BLaER1 (cell line): ENCODE data around the gene UBTF.

ENCODE experiments used
- H3K27ac ChIP-seq: shearing (Covaris generic); formaldehyde crosslinking; 2 replicates; pipeline ENCODE4 v1.8.1; 2022
- H3K27me3 ChIP-seq: shearing (Covaris generic); formaldehyde crosslinking; 2 replicates; pipeline ENCODE4 v1.8.1; 2022
- H3K36me3 ChIP-seq: shearing (Covaris generic); formaldehyde crosslinking; 2 replicates; pipeline ENCODE4 v1.8.1; 2022
- H3K4me1 ChIP-seq: shearing (Covaris generic); formaldehyde crosslinking; 2 replicates; pipeline ENCODE4 v1.8.1; 2022
- H3K4me2 ChIP-seq: shearing (Covaris generic); formaldehyde crosslinking; 2 replicates; pipeline ENCODE4 v1.8.1; 2022
- H3K4me3 ChIP-seq: shearing (Covaris generic); formaldehyde crosslinking; 2 replicates; pipeline ENCODE4 v1.8.1; 2022
- H3K9ac ChIP-seq: shearing (Covaris generic); formaldehyde crosslinking; 2 replicates; pipeline ENCODE4 v1.8.1; 2022
- H3K9me3 ChIP-seq: shearing (Covaris generic); formaldehyde crosslinking; 2 replicates; pipeline ENCODE4 v1.8.1; 2022
- H4K20me1 ChIP-seq: shearing (Covaris generic); formaldehyde crosslinking; 2 replicates; pipeline ENCODE4 v1.8.1; 2022
- Cebpa-rat ChIP-seq: shearing (Covaris generic); IDR thresholded peaks from 2 replicates; pipeline ENCODE4 v1.8.1; 2022

UBTF gene

GRCh38 chr17:44258811-44259351 lies 39.4 kb upstream of the UBTF start:
- Histone ChIP-seq H3K9ac (no peak overlapping the region), H3K36me3 (no peaks in the 10 kb centered on the region), H3K4me1 (peaks cover 26% of the 10 kb centered on the region), H3K9me3 (no peaks in the 10 kb centered on the region), H3K27ac (no peak overlapping the region), H4K20me1 (no peaks in the 10 kb centered on the region), H3K4me3 (no peak overlapping the region), H3K4me2 (peak overlapping the region; percentile 40), H3K27me3 (no peaks in the 10 kb centered on the region)
- no peak for TF ChIP-seq Cebpa-rat

GRCh38 chr17:44257815-44258760 lies 38.6 kb upstream of the UBTF start:
- no peak for TF ChIP-seq Cebpa-rat
- Histone ChIP-seq H3K4me1 (peaks cover 18% of the 10 kb centered on the region), H3K27ac (no peak overlapping the region), H4K20me1 (no peaks in the 10 kb centered on the region), H3K9me3 (no peaks in the 10 kb centered on the region), H3K27me3 (no peaks in the 10 kb centered on the region), H3K4me2 (peak overlapping the region; percentile 40), H3K4me3 (no peak overlapping the region), H3K9ac (no peak overlapping the region), H3K36me3 (no peaks in the 10 kb centered on the region)

GRCh38 chr17:44256671-44257070 lies 37.2 kb upstream of the UBTF start:
- no peaks in the 10 kb centered on the region for H3K36me3 ChIP-seq
- H4K20me1 ChIP-seq = no peaks in the 10 kb centered on the region
- H3K4me1 ChIP-seq = peaks cover 18% of the 10 kb centered on the region
- H3K27ac ChIP-seq = no peak overlapping the region
- no peak overlapping the region for H3K4me3 ChIP-seq
- H3K4me2 ChIP-seq = no peak overlapping the region
- H3K9ac ChIP-seq = no peak overlapping the region
- H3K9me3 ChIP-seq = no peaks in the 10 kb centered on the region
- no peak for TF ChIP-seq Cebpa-rat
- H3K27me3 ChIP-seq = no peaks in the 10 kb centered on the region

- no peaks in the 10 kb centered on the region for H3K9me3 ChIP-seq
- H3K4me1 ChIP-seq = peaks cover 18% of the 10 kb centered on the region
- no peaks in the 10 kb centered on the region for H4K20me1 ChIP-seq
- no peaks in the 10 kb centered on the region for H3K36me3 ChIP-seq
- TF ChIP-seq Cebpa-rat = no peak
- no peak overlapping the region for H3K9ac ChIP-seq
- H3K4me3 ChIP-seq = no peak overlapping the region
- no peak overlapping the region for H3K4me2 ChIP-seq
- H3K27me3 ChIP-seq = no peaks in the 10 kb centered on the region
- H3K27ac ChIP-seq = no peak overlapping the region
Measured at GRCh38 chr17:44255915-44256314, 36.4 kb upstream of the UBTF start.

- no peak overlapping the region for H3K27ac ChIP-seq
- no peak for TF ChIP-seq Cebpa-rat
- no peaks in the 10 kb centered on the region for H4K20me1 ChIP-seq
- H3K9ac ChIP-seq = no peak overlapping the region
- peaks cover 18% of the 10 kb centered on the region for H3K4me1 ChIP-seq
- H3K9me3 ChIP-seq = no peaks in the 10 kb centered on the region
- H3K4me2 ChIP-seq = no peak overlapping the region
- H3K27me3 ChIP-seq = no peaks in the 10 kb centered on the region
- no peaks in the 10 kb centered on the region for H3K36me3 ChIP-seq
- H3K4me3 ChIP-seq = no peak overlapping the region
Measured at GRCh38 chr17:44254361-44255095, 35.1 kb upstream of the UBTF start.

GRCh38 chr17:44253006-44253405 lies 33.5 kb upstream of the UBTF start:
- Histone ChIP-seq H4K20me1 (no peaks in the 10 kb centered on the region), H3K9me3 (no peaks in the 10 kb centered on the region), H3K27me3 (no peaks in the 10 kb centered on the region), H3K27ac (no peak overlapping the region), H3K4me1 (peaks cover 16% of the 10 kb centered on the region), H3K4me2 (no peak overlapping the region), H3K4me3 (no peak overlapping the region), H3K9ac (no peak overlapping the region), H3K36me3 (no peaks in the 10 kb centered on the region)
- TF ChIP-seq Cebpa-rat = no peak

GRCh38 chr17:44251062-44251461 lies 31.6 kb upstream of the UBTF start:
- no peak overlapping the region for H3K27ac ChIP-seq
- no peaks in the 10 kb centered on the region for H4K20me1 ChIP-seq
- H3K9ac ChIP-seq = no peak overlapping the region
- no peak for TF ChIP-seq Cebpa-rat
- no peaks in the 10 kb centered on the region for H3K9me3 ChIP-seq
- no peak overlapping the region for H3K4me2 ChIP-seq
- H3K4me3 ChIP-seq = no peak overlapping the region
- no peaks in the 10 kb centered on the region for H3K27me3 ChIP-seq
- H3K4me1 ChIP-seq = peaks cover 28% of the 10 kb centered on the region
- no peaks in the 10 kb centered on the region for H3K36me3 ChIP-seq

GRCh38 chr17:44249501-44250246 lies 30.2 kb upstream of the UBTF start:
- Histone ChIP-seq H3K4me2 (no peak overlapping the region), H3K36me3 (no peaks in the 10 kb centered on the region), H3K27ac (no peak overlapping the region), H3K4me1 (peaks cover 42% of the 10 kb centered on the region), H3K9ac (no peak overlapping the region), H3K9me3 (no peaks in the 10 kb centered on the region), H4K20me1 (no peaks in the 10 kb centered on the region), H3K27me3 (no peaks in the 10 kb centered on the region), H3K4me3 (no peak overlapping the region)
- no peak for TF ChIP-seq Cebpa-rat
